ENCODE data around the gene FASN. TPM values are rescaled to one million over a fixed set of nuclear protein-coding genes. Genes with fewer than 3 reads are reported as not detected.
A peak's percentile ranks its signal among the peaks of the same experiment; 100 is the strongest.

Gene FASN
- total and polyA plus RNA-seq, 2 of the 13 experiments (the other 11 are each of a cell fraction or from before 2014, with no cell fraction given): 51.7 to 101 TPM

- H4K20me1 ChIP-seq (ENCODE audit: insufficient read depth, low read length): no peaks in the 10 kb centered on the region
- ChIA-PET CTCF (ENCODE audit: low intra/inter-chr PET ratio, low total read pairs) (no interaction called here), POLR2A (no interaction called here)
- FAIRE-seq: peak; percentile 98
- H3K9ac ChIP-seq (ENCODE audit: insufficient read depth, low read depth, low read length): no peak overlapping the region
- H3K79me2 ChIP-seq (ENCODE audit: insufficient read depth, low read length): peaks cover 5% of the 10 kb centered on the region
- H3K36me3 ChIP-seq (replicated peaks in 1 of 2; ENCODE audit: control insufficient read depth in 1 of 2, insufficient read depth in 2 of 2, low read length in 2 of 2): peaks cover 0 to 3% of the 10 kb centered on the region in 2 experiments; a peak in 2 of 5 replicates
- peak overlapping the region; percentile 26; the same call in 1 of the 2 replicates for H3K4me2 ChIP-seq (ENCODE audit: low read depth, low read length)
- peaks cover 72% of the 10 kb centered on the region for H3K4me1 ChIP-seq (ENCODE audit: insufficient read depth, low read length)
- H2AFZ ChIP-seq (ENCODE audit: low read length): no peak overlapping the region
- H3K27me3 ChIP-seq (ENCODE audit: control insufficient read depth in 1 of 2, insufficient read depth in 2 of 2, low read length in 2 of 2): no peaks in the 10 kb centered on the region
- peak overlapping the region; percentile 31 for H3K27ac ChIP-seq (ENCODE audit: extremely low read length, insufficient read depth, low read length)
- in situ Hi-C loops (cut with HindIII; ENCODE audit: extremely low pct_ligation_motif_present, low pct_unique_long_range_greater_than_20kb): no loop called here
- 25% methylated on average over 3 of the region's 3 CpGs for WGBS (ENCODE audit: low lambda C conversion rate)
- intact Hi-C loops (cut with micrococcal nuclease; ENCODE audit: unreplicated experiment): no loop called here
- no peak overlapping the region for H3K4me3 ChIP-seq (replicated peaks in 1 of 3; ENCODE audit: insufficient read depth in 1 of 3, low read depth in 2 of 3, low read length in 3 of 3)
- peak; percentile 1; the same call in 1 of the 3 replicates for ATAC-seq
- no TSS peak for BruUV-seq (replicated peaks)
- no peaks in the 10 kb centered on the region for H3K9me3 ChIP-seq (ENCODE audit: low read length)
- DNase-seq (ENCODE audit: low spot score): peak; percentile 88
- TF ChIP-seq ZFP82 (CRISPR knock-in tag; IDR thresholded peaks at IDR 0.05; ENCODE audit: borderline replicate concordance) (no peak), MXI1 (IDR thresholded peaks at IDR 0.05; ENCODE audit: borderline replicate concordance, low read depth, low read length) (peak; percentile 49; the same call in 1 of the 3 replicates), HNRNPH1 (optimal IDR thresholded peaks at IDR 0.05; ENCODE audit: low read depth, low read length) (no peak), CHCHD3 (CRISPR knock-in tag; IDR thresholded peaks at IDR 0.05) (no peak), ZFP36 (IDR thresholded peaks at IDR 0.05; ENCODE audit: borderline replicate concordance, low read depth, low read length, partially characterized antibody) (no peak), ZNF282 (IDR thresholded peaks at IDR 0.05; ENCODE audit: partially characterized antibody) (no peak), PHF5A (CRISPR knock-in tag; IDR thresholded peaks at IDR 0.05; ENCODE audit: low read depth, unreplicated experiment) (no peak), ZC3H4 (CRISPR knock-in tag; IDR thresholded peaks at IDR 0.05; ENCODE audit: borderline replicate concordance) (no peak), JUN (CRISPR knock-in tag; IDR thresholded peaks at IDR 0.05) (no peak), IRF2 (CRISPR knock-in tag; IDR thresholded peaks at IDR 0.05) (peak; percentile 68; the same call in 1 of the 2 replicates), TEAD3 (CRISPR knock-in tag; optimal IDR thresholded peaks at IDR 0.05; ENCODE audit: borderline replicate concordance) (peak; percentile 69), ZFP36L2 (CRISPR knock-in tag; IDR thresholded peaks at IDR 0.05) (no peak), PHF21A (CRISPR knock-in tag; IDR thresholded peaks at IDR 0.05) (0 out of 2 replicates have a peak, but pooled peaks have one; percentile 23), NFYB (CRISPR knock-in tag; IDR thresholded peaks at IDR 0.05) (peak; percentile 46; the same call in 1 of the 2 replicates), KMT2B (CRISPR knock-in tag; IDR thresholded peaks at IDR 0.05) (peak; percentile 58; the same call in 1 of the 2 replicates), ONECUT2 (CRISPR knock-in tag; IDR thresholded peaks at IDR 0.05) (no peak), KLF16 (CRISPR knock-in tag; IDR thresholded peaks at IDR 0.05) (no peak), ZFY (CRISPR knock-in tag; IDR thresholded peaks at IDR 0.05) (no peak)
- TF ChIP-seq, protein P1, sequence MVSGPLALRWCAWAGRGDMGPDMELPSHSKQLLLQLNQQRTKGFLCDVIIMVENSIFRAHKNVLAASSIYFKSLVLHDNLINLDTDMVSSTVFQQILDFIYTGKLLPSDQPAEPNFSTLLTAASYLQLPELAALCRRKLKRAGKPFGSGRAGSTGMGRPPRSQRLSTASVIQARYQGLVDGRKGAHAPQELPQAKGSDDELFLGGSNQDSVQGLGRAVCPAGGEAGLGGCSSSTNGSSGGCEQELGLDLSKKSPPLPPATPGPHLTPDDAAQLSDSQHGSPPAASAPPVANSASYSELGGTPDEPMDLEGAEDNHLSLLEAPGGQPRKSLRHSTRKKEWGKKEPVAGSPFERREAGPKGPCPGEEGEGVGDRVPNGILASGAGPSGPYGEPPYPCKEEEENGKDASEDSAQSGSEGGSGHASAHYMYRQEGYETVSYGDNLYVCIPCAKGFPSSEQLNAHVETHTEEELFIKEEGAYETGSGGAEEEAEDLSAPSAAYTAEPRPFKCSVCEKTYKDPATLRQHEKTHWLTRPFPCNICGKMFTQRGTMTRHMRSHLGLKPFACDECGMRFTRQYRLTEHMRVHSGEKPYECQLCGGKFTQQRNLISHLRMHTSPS (CRISPR knock-in tag; IDR thresholded peaks at IDR 0.05; ENCODE audit: low read depth): 0 out of 2 replicates have a peak, but pooled peaks have one; percentile 34
- TF ChIP-seq, protein P2, sequence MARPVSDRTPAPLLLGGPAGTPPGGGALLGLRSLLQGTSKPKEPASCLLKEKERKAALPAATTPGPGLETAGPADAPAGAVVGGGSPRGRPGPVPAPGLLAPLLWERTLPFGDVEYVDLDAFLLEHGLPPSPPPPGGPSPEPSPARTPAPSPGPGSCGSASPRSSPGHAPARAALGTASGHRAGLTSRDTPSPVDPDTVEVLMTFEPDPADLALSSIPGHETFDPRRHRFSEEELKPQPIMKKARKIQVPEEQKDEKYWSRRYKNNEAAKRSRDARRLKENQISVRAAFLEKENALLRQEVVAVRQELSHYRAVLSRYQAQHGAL (CRISPR knock-in tag; IDR thresholded peaks at IDR 0.05; ENCODE audit: not compliant biosample characterization): no peak
- TF ChIP-seq, protein P3, sequence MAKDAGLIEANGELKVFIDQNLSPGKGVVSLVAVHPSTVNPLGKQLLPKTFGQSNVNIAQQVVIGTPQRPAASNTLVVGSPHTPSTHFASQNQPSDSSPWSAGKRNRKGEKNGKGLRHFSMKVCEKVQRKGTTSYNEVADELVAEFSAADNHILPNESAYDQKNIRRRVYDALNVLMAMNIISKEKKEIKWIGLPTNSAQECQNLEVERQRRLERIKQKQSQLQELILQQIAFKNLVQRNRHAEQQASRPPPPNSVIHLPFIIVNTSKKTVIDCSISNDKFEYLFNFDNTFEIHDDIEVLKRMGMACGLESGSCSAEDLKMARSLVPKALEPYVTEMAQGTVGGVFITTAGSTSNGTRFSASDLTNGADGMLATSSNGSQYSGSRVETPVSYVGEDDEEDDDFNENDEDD (CRISPR knock-in tag; IDR thresholded peaks at IDR 0.05; ENCODE audit: borderline replicate concordance): no peak
- TF ChIP-seq, protein P4, sequence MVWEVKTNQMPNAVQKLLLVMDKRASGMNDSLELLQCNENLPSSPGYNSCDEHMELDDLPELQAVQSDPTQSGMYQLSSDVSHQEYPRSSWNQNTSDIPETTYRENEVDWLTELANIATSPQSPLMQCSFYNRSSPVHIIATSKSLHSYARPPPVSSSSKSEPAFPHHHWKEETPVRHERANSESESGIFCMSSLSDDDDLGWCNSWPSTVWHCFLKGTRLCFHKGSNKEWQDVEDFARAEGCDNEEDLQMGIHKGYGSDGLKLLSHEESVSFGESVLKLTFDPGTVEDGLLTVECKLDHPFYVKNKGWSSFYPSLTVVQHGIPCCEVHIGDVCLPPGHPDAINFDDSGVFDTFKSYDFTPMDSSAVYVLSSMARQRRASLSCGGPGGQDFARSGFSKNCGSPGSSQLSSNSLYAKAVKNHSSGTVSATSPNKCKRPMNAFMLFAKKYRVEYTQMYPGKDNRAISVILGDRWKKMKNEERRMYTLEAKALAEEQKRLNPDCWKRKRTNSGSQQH (CRISPR knock-in tag; IDR thresholded peaks at IDR 0.05; ENCODE audit: low read depth): no peak
These were observed 12.3 kb upstream of the FASN start for GRCh38 chr17:82110298-82110697.

Data from HepG2 (cell line).